ENCODE measurements around the gene WDR18.

GRCh38 chr19:966485-967088 is 17.6 kb upstream of the WDR18 start:
- TF ChIP-seq EZH2 (IDR thresholded peaks at IDR 0.05), result no peak
- no peak for TF ChIP-seq CTCF (IDR thresholded peaks at IDR 0.05 in 2 of 3, conservative IDR thresholded peaks at IDR 0.05 in 1 of 3; ENCODE audit: borderline replicate concordance in 1 of 3, insufficient read depth in 1 of 3, low read depth in 2 of 3, low read length in 2 of 3)
- no peak for TF ChIP-seq ATF3 (IDR thresholded peaks at IDR 0.05)
- no peak for TF ChIP-seq TCF7L2 (IDR thresholded peaks at IDR 0.05; ENCODE audit: borderline replicate concordance, extremely low read depth, insufficient read depth, insufficient read length)
- TF ChIP-seq POLR2A (IDR thresholded peaks at IDR 0.05; ENCODE audit: borderline replicate concordance, extremely low read depth, insufficient read depth, insufficient read length), result no peak
- no peak for TF ChIP-seq MAX (IDR thresholded peaks at IDR 0.05)
- no peak for TF ChIP-seq POLR2AphosphoS5 (IDR thresholded peaks at IDR 0.05; ENCODE audit: low read depth, low read length)
- no peak for TF ChIP-seq EZH2phosphoT487 (IDR thresholded peaks at IDR 0.05; ENCODE audit: borderline replicate concordance)
- TF ChIP-seq EGR1 (IDR thresholded peaks at IDR 0.05; ENCODE audit: low read depth), result no peak
- no peak for TF ChIP-seq ZNF274 (IDR thresholded peaks at IDR 0.05; ENCODE audit: low read depth, low read length)
- TF ChIP-seq CBX3 (IDR thresholded peaks at IDR 0.05; ENCODE audit: low read depth), result no peak
- no peak for TF ChIP-seq ELF1 (IDR thresholded peaks at IDR 0.05; ENCODE audit: borderline replicate concordance, low read depth)

All from HCT116 (cell line).